A673 (cell line): ENCODE data around the gene PRRG1.

Source experiments
- EZH2 ChIP-seq: fragments of 200-600 bp; sonication (generic); IDR thresholded peaks from 2 replicates; pipeline ENCODE4 v1.6.1; 2017; ENCODE audit warnings: borderline replicate concordance, low read depth, mild to moderate bottlenecking, mixed read lengths, antibody characterized with exemption, low read length; ENCODE audit not compliant: poor library complexity, severe bottlenecking
- TF ChIP-seq, protein P1 (sequence below): fragments of 300-800, 200-600 bp; sonication (generic); conservative IDR thresholded peaks from 2 replicates; pipeline ENCODE4 v1.5.1; 2017; ENCODE audit warnings: low read depth, mild to moderate bottlenecking, antibody characterized with exemption, low read length, moderate library complexity, mixed read lengths

DNA sequence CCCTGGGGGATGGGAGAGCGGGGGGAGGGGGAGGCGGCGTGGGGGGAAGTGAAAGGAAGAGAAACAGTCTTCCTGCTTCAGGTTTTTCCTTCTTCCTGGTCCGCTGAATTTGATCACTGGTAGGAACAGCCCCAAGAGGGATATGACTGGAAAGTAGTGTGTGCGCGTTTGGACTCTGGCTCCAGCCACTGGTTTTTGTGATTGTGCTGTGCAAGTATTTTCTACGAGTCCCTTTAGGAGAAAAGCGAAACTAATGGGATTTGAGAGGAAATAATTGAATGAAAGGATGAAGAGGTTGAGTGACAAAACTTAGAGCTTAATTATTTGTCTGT, 836 bp downstream of the PRRG1 start:
- TF ChIP-seq, protein P1, sequence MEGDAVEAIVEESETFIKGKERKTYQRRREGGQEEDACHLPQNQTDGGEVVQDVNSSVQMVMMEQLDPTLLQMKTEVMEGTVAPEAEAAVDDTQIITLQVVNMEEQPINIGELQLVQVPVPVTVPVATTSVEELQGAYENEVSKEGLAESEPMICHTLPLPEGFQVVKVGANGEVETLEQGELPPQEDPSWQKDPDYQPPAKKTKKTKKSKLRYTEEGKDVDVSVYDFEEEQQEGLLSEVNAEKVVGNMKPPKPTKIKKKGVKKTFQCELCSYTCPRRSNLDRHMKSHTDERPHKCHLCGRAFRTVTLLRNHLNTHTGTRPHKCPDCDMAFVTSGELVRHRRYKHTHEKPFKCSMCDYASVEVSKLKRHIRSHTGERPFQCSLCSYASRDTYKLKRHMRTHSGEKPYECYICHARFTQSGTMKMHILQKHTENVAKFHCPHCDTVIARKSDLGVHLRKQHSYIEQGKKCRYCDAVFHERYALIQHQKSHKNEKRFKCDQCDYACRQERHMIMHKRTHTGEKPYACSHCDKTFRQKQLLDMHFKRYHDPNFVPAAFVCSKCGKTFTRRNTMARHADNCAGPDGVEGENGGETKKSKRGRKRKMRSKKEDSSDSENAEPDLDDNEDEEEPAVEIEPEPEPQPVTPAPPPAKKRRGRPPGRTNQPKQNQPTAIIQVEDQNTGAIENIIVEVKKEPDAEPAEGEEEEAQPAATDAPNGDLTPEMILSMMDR = no peak
- no peak for TF ChIP-seq EZH2
